ENCODE data around the gene C13orf42. TPM values are rescaled to one million over a fixed set of nuclear protein-coding genes. Genes with fewer than 3 reads are reported as not detected.
A peak's percentile ranks its signal among the peaks of the same experiment; 100 is the strongest.

The C13orf42 gene
- total RNA-seq, 1 experiment from 2014 or later = not detected

DNA sequence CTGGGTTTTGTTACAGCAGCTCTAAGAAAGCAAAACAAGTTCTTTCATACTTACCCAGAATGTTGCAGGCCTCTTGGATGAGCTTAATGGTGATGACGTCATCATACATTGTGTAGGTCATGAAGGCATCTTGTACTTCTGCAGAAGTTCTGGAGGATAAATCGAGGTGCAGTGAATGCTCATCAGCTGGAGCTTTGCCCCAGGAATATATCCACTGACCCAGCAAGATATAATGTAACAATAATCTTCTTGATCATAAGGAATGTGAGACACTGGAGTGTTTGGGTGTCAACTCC, 63.0 kb downstream of the C13orf42 start:
- H3K36me3 ChIP-seq (ENCODE audit: control insufficient read depth in 1 of 2, insufficient read depth in 2 of 2, low read length in 2 of 2) = no peaks in the 10 kb centered on the region
- no peaks in the 10 kb centered on the region for H4K20me1 ChIP-seq (ENCODE audit: insufficient read depth)
- no peak overlapping the region for H3K9ac ChIP-seq (ENCODE audit: low read length)
- H3K27me3 ChIP-seq (ENCODE audit: insufficient read depth, low read length) = no peaks in the 10 kb centered on the region
- no peaks in the 10 kb centered on the region for H3K9me2 ChIP-seq (ENCODE audit: insufficient read depth)
- H3K27ac ChIP-seq (ENCODE audit: low read depth, low read length) = no peak overlapping the region
- no peaks in the 10 kb centered on the region for H3K9me3 ChIP-seq (ENCODE audit: control insufficient read depth in 1 of 2, insufficient read depth in 1 of 2, low read depth in 1 of 2, low read length in 2 of 2)
- DNase-seq (ENCODE audit: low read depth, low spot score) (no peak), ATAC-seq (no peak)
- BruUV-seq (replicated peaks) = no TSS peak
- no peak for TF ChIP-seq POLR2AphosphoS5 (IDR thresholded peaks at IDR 0.05; ENCODE audit: low read depth, low read length)
- TF ChIP-seq ZNF274 (IDR thresholded peaks at IDR 0.05; ENCODE audit: low read depth, low read length) = no peak
- no peak for TF ChIP-seq EZH2phosphoT487 (IDR thresholded peaks at IDR 0.05; ENCODE audit: borderline replicate concordance)
- no peak for TF ChIP-seq POLR2A (IDR thresholded peaks at IDR 0.05; ENCODE audit: borderline replicate concordance, extremely low read depth, insufficient read depth, insufficient read length)
- TF ChIP-seq, protein P1, sequence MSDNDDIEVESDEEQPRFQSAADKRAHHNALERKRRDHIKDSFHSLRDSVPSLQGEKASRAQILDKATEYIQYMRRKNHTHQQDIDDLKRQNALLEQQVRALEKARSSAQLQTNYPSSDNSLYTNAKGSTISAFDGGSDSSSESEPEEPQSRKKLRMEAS (IDR thresholded peaks at IDR 0.05) = no peak
- no peak for TF ChIP-seq SIN3A (IDR thresholded peaks at IDR 0.05; ENCODE audit: low read depth)
- TF ChIP-seq CBX3 (IDR thresholded peaks at IDR 0.05; ENCODE audit: low read depth) = no peak
- no peaks in the 10 kb centered on the region for H3K79me2 ChIP-seq (ENCODE audit: insufficient read depth, low read length)
- H3K4me1 ChIP-seq (ENCODE audit: control insufficient read depth in 1 of 2, insufficient read depth in 2 of 2, low read length in 2 of 2) = no peaks in the 10 kb centered on the region
- no peak overlapping the region for H2AFZ ChIP-seq (ENCODE audit: low read depth, low read length, poor library complexity, severe bottlenecking)
- H3K4me3 ChIP-seq (replicated peaks in 1 of 2; ENCODE audit: low read depth in 1 of 2, low read length in 2 of 2) = no peak overlapping the region
- RAD21 ChIA-PET (ENCODE audit: low non-redundant PET in 1 of 2, low total read pairs in 2 of 2, uncharacterized antibody in 2 of 2, unreplicated experiment in 2 of 2) = no interaction called here
- POLR2A ChIA-PET = no interaction called here
- no peak overlapping the region for H3K4me2 ChIP-seq (ENCODE audit: low read length)
- intact Hi-C loops (cut with micrococcal nuclease) = no loop called here
- CTCF ChIA-PET = no interaction called here

DNA sequence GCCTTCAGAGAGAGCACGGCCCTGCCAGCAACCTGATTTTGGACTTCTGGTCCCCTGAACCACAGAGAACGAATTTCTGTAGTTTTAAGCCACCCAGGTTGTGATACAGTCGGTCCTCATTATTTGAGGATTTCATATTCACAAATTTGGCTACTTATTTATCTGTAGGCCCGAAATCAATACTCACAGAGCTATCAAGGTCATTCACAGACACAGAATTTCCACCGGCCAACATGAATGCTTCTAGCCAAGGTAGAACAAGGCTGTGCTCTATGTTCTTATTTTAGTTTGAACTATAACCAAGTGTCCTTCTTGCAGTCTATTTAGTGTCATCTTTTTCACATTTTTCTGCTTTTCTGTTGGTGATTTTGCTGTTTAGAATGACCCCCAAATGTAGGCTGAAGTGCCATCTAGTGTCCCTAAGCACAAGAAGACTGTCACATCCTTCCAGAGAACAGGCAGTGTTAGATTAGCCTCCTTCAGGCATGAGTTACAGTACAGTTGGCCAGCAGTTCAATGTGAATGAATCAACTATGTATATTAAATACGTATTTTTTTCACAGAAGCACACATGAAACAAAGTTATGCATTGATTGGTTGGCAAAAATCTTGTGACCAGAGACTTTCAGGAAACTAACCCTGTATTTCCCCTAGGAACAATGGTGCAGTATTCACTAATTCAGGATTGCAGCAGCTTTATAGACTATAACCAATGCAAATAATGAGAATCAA, 63.5 kb downstream of the C13orf42 start:
- Histone ChIP-seq H3K27me3 (ENCODE audit: insufficient read depth, low read length) (no peaks in the 10 kb centered on the region), H2AFZ (ENCODE audit: low read depth, low read length, poor library complexity, severe bottlenecking) (no peak overlapping the region), H3K4me1 (ENCODE audit: control insufficient read depth in 1 of 2, insufficient read depth in 2 of 2, low read length in 2 of 2) (no peaks in the 10 kb centered on the region), H3K4me2 (ENCODE audit: low read length) (no peak overlapping the region), H3K27ac (ENCODE audit: low read depth, low read length) (no peak overlapping the region), H3K9me2 (ENCODE audit: insufficient read depth) (no peaks in the 10 kb centered on the region), H3K4me3 (replicated peaks in 1 of 2; ENCODE audit: low read depth in 1 of 2, low read length in 2 of 2) (no peak overlapping the region), H3K79me2 (ENCODE audit: insufficient read depth, low read length) (no peaks in the 10 kb centered on the region), H4K20me1 (ENCODE audit: insufficient read depth) (no peaks in the 10 kb centered on the region), H3K9me3 (ENCODE audit: control insufficient read depth in 1 of 2, insufficient read depth in 1 of 2, low read depth in 1 of 2, low read length in 2 of 2) (no peaks in the 10 kb centered on the region), H3K9ac (ENCODE audit: low read length) (no peak overlapping the region), H3K36me3 (ENCODE audit: control insufficient read depth in 1 of 2, insufficient read depth in 2 of 2, low read length in 2 of 2) (no peaks in the 10 kb centered on the region)
- ChIA-PET CTCF (no interaction called here), POLR2A (no interaction called here), RAD21 (ENCODE audit: low non-redundant PET in 1 of 2, low total read pairs in 2 of 2, uncharacterized antibody in 2 of 2, unreplicated experiment in 2 of 2) (no interaction called here)
- intact Hi-C loops (cut with micrococcal nuclease) = no loop called here
- ATAC-seq (no peak), DNase-seq (ENCODE audit: low read depth, low spot score) (no peak)
- BruUV-seq (replicated peaks) = no TSS peak
- peak; percentile 8; the same call in 1 of the 2 replicates for TF ChIP-seq RAD21 (IDR thresholded peaks at IDR 0.05; ENCODE audit: low read depth)
- no peak for TF ChIP-seq JUND (IDR thresholded peaks at IDR 0.05)
